ENCODE measurements around the gene UNK.

DNA sequence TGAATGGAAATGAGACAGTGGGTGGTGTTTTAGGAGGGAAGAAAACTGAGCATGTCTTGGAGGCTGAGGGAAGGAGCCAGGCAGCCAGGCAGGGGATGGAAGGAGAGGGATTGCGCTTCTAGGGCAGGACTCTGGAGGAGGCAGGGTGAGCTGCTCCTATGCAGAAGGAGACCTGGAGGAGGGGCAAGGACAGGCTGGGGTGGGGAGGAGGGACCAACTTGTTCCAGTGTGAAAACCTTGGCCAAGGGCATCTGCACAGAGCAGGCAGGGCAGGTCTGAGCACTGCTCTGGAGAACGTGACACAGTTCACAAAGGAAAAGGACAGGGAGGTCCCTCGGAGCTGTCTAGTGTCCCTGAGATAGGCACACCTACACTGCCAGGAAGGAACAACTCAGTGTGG is 25.1 kb upstream of the UNK start:
- TF ChIP-seq CTCF (IDR thresholded peaks at IDR 0.05) (no peak), POLR2A (IDR thresholded peaks at IDR 0.05) (no peak)
